Peyer's patch (tissue), 4 donors: ENCODE results near the gene CNTN4.

Experiments
- POLR2A ChIP-seq, 2 donors: fragments of 450-650 bp; IDR thresholded peaks; one replicate each; pipeline ENCODE4 v1.5.1; 2017; ENCODE audit warnings: antibody characterized with exemption in 2 of 2, mild to moderate bottlenecking in 2 of 2, moderate library complexity in 2 of 2
- TF ChIP-seq, protein P1 (sequence below), 6 experiments: fragments of 450-650 bp in 4 of 6; fragments of 200-600 bp in 2 of 6; sonication (generic) in 1 of 6; IDR thresholded peaks; one replicate each; pipeline ENCODE4 v1.5.1; 2017 to 2019; ENCODE audit warnings: antibody characterized with exemption in 6 of 6, mild to moderate bottlenecking in 3 of 6, moderate library complexity in 1 of 6

DNA sequence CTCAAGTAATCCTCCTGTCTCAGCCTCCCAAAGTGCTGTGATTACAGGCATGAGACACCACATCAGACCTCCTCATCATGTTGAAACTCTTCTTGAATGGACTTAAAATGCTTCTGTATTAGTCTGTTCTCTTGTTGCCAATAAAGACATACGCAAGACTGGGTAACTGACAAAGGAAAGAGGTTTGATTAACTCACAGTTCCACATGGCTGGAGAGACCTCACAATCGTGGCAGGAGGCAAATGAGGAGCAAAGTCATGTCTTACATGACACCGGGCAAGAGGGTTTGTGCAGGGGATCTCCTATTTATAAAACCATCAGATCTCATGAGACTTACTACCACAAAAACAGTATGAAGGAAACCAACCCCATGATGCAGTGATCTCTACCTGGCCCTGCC lies 113.5 kb downstream of the CNTN4 start:
- TF ChIP-seq, protein P1, sequence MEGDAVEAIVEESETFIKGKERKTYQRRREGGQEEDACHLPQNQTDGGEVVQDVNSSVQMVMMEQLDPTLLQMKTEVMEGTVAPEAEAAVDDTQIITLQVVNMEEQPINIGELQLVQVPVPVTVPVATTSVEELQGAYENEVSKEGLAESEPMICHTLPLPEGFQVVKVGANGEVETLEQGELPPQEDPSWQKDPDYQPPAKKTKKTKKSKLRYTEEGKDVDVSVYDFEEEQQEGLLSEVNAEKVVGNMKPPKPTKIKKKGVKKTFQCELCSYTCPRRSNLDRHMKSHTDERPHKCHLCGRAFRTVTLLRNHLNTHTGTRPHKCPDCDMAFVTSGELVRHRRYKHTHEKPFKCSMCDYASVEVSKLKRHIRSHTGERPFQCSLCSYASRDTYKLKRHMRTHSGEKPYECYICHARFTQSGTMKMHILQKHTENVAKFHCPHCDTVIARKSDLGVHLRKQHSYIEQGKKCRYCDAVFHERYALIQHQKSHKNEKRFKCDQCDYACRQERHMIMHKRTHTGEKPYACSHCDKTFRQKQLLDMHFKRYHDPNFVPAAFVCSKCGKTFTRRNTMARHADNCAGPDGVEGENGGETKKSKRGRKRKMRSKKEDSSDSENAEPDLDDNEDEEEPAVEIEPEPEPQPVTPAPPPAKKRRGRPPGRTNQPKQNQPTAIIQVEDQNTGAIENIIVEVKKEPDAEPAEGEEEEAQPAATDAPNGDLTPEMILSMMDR (IDR thresholded peaks at IDR 0.05), result no peak
- no peak for TF ChIP-seq POLR2A (IDR thresholded peaks at IDR 0.05)
